Measurements from ENCODE around the gene CTNNA1. TPM values are rescaled to one million over a fixed set of nuclear protein-coding genes. Genes with fewer than 3 reads are reported as not detected.
"Not testable (repeated sequence)": the region's sequence is repeated elsewhere in the genome, so short reads cannot be mapped to it uniquely, and the experiment has no call there.

CTNNA1 gene
- total RNA-seq, 3 donors from 2014 or later, result 27.0 to 40.3 (median 32.2) TPM

DNA sequence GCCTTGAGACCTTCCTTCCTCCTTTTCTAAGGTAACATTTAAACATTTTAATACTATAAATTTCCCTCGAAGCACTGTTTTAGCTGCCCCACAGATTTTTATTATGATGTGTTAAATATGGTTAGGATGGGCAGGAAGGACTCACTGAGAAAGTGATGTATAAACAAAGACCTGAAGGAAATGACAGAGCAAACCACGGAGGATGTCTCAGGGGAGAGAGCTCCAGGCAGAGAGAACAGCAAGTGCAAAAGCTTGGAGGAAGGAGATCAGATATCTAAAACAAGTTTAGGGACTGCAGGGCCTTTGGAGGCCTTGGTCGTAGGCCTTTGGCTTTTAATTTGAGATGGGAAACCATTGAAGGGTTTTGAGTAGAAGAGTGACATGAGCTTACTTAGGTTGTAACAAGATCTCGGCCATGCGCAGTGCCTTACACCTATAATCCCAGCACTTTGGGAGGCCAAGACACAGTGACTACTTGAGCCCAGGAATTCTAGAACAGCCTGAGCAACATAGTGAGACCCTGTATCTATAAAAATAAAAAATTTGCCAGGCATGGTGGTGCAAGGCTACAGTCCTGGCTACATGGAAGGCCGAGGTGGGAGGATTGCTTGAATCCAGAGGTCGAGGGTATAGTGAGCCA is 157.4 kb downstream of the CTNNA1 start:
- H3K9me3 Mint-ChIP-seq, result no peaks in the 10 kb centered on the region
- H3K4me1 Mint-ChIP-seq (ENCODE audit: low read depth), result no peaks in the 10 kb centered on the region
- ATAC-seq, result no peak
- peaks cover 7% of the 10 kb centered on the region for H3K36me3 Mint-ChIP-seq (ENCODE audit: insufficient read depth)
- no peaks in the 10 kb centered on the region for H3K27me3 Mint-ChIP-seq (ENCODE audit: low read depth)
- no peak for DNase-seq
- H3K4me3 Mint-ChIP-seq, result no peak overlapping the region

DNA sequence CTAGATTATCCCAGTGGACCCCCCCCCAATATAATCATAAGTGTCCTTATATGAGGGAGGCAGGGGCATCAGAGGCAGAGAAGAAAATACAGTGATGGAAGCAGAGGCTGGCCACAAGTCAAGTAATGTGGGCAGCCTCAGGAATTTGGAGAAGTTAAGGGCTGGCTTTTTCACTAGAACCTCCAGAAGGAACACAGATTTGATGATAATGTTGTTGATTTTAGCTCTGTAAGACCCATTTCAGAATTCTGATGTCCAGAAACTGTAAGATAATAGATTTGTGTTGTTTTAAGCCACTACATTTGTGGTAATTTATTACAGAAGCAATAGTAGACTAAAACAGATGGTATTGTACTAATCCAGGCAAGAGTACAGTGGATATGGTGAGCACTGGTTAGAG is 158.2 kb downstream of the CTNNA1 start:
- Mint-ChIP-seq H3K27me3 (ENCODE audit: low read depth) (no peaks in the 10 kb centered on the region), H3K4me3 (no peak overlapping the region), H3K4me1 (ENCODE audit: low read depth) (no peaks in the 10 kb centered on the region), H3K9me3 (no peaks in the 10 kb centered on the region), H3K36me3 (ENCODE audit: insufficient read depth) (peaks cover 7% of the 10 kb centered on the region)
- no peak for ATAC-seq
- DNase-seq, result no peak

DNA sequence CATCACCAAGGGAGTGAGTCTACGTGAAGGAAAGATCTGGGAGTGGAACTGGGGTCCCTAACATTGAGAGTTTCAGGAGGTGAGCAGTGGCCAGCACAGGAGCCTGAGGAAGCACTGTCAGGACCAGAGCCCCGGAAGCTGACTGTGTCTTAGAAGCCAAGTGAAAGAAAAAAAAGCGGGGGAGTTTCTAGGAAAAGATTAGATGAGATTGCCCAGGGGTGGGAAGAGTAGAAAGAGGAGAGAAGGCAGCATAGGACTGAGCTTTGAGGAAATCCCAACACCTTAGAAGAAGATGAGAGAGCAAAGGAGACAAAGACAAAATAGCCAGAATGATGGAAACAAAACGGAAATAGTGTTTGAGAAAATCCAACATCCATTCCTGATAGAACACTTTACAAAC is 158.9 kb downstream of the CTNNA1 start:
- ATAC-seq, result no peak
- no peaks in the 10 kb centered on the region for H3K27me3 Mint-ChIP-seq (ENCODE audit: low read depth)
- no peaks in the 10 kb centered on the region for H3K9me3 Mint-ChIP-seq
- H3K36me3 Mint-ChIP-seq (ENCODE audit: insufficient read depth), result peaks cover 7% of the 10 kb centered on the region
- no peaks in the 10 kb centered on the region for H3K4me1 Mint-ChIP-seq (ENCODE audit: low read depth)
- DNase-seq, result no peak
- no peak overlapping the region for H3K4me3 Mint-ChIP-seq

DNA sequence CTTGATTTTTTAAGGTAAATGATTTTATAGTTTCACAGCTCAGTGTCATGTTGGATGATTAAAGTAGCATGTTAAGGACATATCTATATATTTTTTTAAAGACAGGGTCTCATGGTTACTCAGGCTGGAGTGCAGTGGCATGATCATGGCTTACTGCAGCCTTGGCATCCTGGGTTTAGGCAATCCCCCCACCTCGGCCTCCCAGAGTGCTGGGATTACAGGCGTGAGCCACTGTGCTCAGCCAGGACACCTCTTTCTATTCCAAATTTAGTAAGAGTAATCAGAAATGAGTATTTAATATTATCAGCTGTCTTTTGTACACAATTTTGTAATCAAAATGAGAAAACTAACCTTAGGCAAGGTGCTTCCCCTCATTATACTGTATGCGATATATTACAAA is 160.5 kb downstream of the CTNNA1 start:
- DNase-seq, result no peak
- H3K4me3 Mint-ChIP-seq, result no peak overlapping the region

DNA sequence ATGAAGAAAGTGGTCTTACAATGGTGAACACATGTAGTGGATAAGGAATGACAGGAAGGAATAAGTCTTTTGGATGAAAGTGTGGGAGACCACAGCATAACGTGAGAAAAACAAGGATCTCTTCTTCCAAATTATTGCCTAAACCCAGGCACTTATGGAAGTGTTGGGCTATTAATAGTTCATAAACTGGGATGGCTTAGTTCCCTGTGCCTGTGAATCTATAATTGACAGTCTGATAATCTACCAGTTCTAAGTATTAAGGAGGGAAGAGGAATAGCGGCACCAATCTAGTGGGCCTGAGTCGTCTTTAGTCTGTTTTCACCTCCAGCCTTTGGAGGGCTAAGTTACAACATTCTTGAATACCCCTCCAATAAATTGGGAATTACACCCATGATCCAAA is 161.1 kb downstream of the CTNNA1 start:
- H3K36me3 Mint-ChIP-seq (ENCODE audit: insufficient read depth), result peaks cover 7% of the 10 kb centered on the region
- no peaks in the 10 kb centered on the region for H3K4me1 Mint-ChIP-seq (ENCODE audit: low read depth)
- DNase-seq, result no peak
- H3K4me3 Mint-ChIP-seq, result no peak overlapping the region
- no peaks in the 10 kb centered on the region for H3K9me3 Mint-ChIP-seq
- no peak for ATAC-seq
- no peaks in the 10 kb centered on the region for H3K27me3 Mint-ChIP-seq (ENCODE audit: low read depth)

More for the DNA sequence above, 160.5 kb downstream of the CTNNA1 start:
- Mint-ChIP-seq H3K36me3 (ENCODE audit: insufficient read depth) (peaks cover 7% of the 10 kb centered on the region), H3K27me3 (ENCODE audit: low read depth) (no peaks in the 10 kb centered on the region), H3K4me1 (ENCODE audit: low read depth) (no peaks in the 10 kb centered on the region), H3K9me3 (no peaks in the 10 kb centered on the region)
- no peak for ATAC-seq

DNA sequence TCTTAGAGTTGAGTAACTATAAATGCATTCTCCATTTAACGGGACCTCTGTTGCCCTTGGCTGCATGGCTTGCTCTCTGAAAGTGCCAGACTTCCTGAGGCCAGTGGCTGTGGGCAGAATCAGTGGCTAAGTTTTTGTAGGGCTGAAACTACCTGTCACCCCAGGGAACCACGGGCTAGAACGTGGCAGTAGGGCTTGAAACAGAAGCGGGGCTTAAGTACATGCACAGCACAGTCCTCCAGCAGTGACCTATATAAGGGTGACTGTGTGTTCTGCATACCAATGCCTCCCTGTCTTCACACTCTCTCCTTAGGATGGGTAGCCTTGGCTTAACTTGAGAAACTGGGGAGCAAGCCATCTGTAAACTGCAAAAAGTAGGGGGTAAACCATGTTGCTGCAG is 165.5 kb downstream of the CTNNA1 start:
- peaks cover 3% of the 10 kb centered on the region for H3K36me3 Mint-ChIP-seq (ENCODE audit: insufficient read depth)
- no peak for DNase-seq
- ATAC-seq, result no peak

DNA sequence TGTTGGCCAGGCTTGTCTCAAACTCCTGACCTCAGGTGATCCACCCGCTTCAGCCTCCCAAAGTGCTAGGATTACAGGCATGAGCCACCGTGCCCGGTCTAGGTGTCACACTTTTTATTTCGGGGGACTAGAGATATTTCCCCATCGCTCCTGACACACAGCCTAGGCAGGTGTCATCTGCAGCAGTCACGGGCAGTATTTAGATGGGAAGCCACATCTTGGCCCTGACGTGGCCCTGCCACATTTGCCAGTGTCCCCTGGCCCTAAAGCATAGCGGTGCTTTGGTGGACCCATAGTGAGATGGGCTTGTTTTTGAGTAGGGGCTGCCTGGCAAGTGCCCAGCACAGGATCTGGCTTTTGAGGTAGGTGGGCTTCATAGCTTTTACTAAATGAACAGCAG is 167.0 kb downstream of the CTNNA1 start:
- H3K27me3 Mint-ChIP-seq (ENCODE audit: low read depth), result no peaks in the 10 kb centered on the region
- H3K4me3 Mint-ChIP-seq, result no peak overlapping the region
- ATAC-seq, result no peak
- H3K9me3 Mint-ChIP-seq, result no peaks in the 10 kb centered on the region
- no peaks in the 10 kb centered on the region for H3K4me1 Mint-ChIP-seq (ENCODE audit: low read depth)
- peaks cover 3% of the 10 kb centered on the region for H3K36me3 Mint-ChIP-seq (ENCODE audit: insufficient read depth)
- DNase-seq, result no peak

More for the DNA sequence above, 165.5 kb downstream of the CTNNA1 start:
- Mint-ChIP-seq H3K27me3 (ENCODE audit: low read depth) (no peaks in the 10 kb centered on the region), H3K4me1 (ENCODE audit: low read depth) (no peaks in the 10 kb centered on the region), H3K4me3 (no peak overlapping the region), H3K9me3 (no peaks in the 10 kb centered on the region)

DNA sequence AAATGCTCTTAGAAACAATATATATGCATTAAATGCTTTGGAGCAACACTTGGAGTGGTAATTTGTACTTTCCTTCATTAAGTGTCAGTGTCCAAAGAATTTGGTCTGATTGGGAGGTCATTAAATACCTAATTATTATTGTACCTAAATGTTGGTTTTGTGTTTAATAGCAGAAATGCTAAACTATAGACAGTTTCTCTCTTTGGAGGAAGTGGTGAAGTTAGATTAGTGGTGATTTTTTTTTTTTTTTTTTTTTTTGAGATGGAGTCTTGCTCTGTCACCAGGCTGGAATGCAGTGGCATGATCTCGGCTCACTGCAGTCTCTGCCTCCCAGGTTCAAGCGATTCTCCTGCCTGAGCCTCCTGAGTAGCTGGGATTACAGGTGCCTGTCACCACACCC is 168.1 kb downstream of the CTNNA1 start:
- H3K27me3 Mint-ChIP-seq (ENCODE audit: low read depth); ATAC-seq; DNase-seq; H3K9me3 Mint-ChIP-seq; H3K4me1 Mint-ChIP-seq (ENCODE audit: low read depth); H3K4me3 Mint-ChIP-seq; H3K36me3 Mint-ChIP-seq (ENCODE audit: insufficient read depth): not testable (repeated sequence)

DNA sequence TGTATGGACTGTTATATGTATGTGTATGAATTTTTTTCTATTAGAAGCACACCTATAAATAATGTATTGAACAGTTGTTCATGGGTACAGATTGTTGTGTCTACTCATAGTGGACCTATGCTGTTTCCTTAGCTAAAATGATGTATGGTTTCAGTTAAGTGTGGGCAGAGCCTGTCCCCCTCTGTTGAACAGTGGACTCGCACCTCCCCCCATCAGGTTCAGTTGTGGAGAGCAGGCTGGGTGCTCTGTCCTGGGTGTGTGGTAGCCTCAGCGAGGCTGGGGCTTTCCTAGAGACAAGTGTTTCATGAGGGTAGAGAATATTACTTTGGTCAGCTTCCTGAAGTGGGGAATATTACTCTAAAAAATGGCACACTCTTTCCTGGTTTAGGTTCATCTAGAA is 169.3 kb downstream of the CTNNA1 start:
- H3K9me3 Mint-ChIP-seq, result no peaks in the 10 kb centered on the region
- peaks cover 3% of the 10 kb centered on the region for H3K36me3 Mint-ChIP-seq (ENCODE audit: insufficient read depth)
- H3K27me3 Mint-ChIP-seq (ENCODE audit: low read depth), result no peaks in the 10 kb centered on the region
- ATAC-seq, result no peak
- H3K4me1 Mint-ChIP-seq (ENCODE audit: low read depth), result no peaks in the 10 kb centered on the region
- DNase-seq, result no peak
- H3K4me3 Mint-ChIP-seq, result no peak overlapping the region

DNA sequence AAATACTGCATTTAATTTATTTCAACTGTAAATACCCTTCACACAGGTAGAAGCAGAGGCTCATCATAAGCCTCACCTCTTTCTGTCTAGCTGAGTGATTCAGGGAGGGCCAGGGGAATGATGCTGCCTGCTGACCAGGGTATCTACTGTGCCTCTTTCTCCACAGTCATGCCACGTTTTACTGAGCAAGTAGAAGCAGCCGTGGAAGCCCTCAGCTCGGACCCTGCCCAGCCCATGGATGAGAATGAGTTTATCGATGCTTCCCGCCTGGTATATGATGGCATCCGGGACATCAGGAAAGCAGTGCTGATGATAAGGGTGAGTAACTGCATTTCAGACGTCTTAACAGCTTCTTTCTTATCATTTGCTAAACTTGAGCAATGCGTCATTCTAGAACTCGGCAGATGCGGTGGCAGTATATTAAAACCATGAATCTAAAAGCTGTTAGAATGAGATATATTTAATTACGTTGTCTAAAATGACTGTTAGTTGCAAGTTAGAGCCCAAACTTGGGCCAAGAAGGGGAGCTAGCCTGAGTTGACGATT is 171.9 kb downstream of the CTNNA1 start:
- H3K4me3 Mint-ChIP-seq, result no peak overlapping the region
- H3K27me3 Mint-ChIP-seq (ENCODE audit: low read depth), result no peaks in the 10 kb centered on the region
- ATAC-seq (no peak), DNase-seq (no peak)
- H3K9me3 Mint-ChIP-seq, result no peaks in the 10 kb centered on the region
- peaks cover 3% of the 10 kb centered on the region for H3K36me3 Mint-ChIP-seq (ENCODE audit: insufficient read depth)
- no peaks in the 10 kb centered on the region for H3K4me1 Mint-ChIP-seq (ENCODE audit: low read depth)

DNA sequence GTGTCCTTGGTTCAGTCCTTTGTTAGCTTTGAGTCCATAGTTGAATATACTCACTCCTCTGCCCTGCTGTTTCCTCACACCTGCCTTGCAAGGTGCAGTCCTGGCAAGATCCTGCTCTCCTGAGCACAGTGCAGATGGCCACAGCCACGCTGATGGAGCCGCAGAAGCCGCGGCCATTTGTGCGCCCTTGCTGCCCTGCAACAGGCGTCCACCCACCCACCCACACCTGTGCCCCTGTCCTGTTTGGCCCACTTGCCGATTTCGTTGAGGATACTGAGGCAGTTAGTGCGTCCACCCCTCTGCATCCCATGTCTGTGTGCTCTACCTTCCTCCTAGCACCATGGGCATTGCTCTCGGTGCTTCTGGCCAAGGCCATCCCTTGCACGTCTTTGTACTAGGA is 173.0 kb downstream of the CTNNA1 start:
- no peaks in the 10 kb centered on the region for H3K9me3 Mint-ChIP-seq
- H3K27me3 Mint-ChIP-seq (ENCODE audit: low read depth), result no peaks in the 10 kb centered on the region
- DNase-seq (no peak), ATAC-seq (no peak)
- peaks cover 4% of the 10 kb centered on the region for H3K36me3 Mint-ChIP-seq (ENCODE audit: insufficient read depth)
- no peaks in the 10 kb centered on the region for H3K4me1 Mint-ChIP-seq (ENCODE audit: low read depth)
- H3K4me3 Mint-ChIP-seq, result no peak overlapping the region

DNA sequence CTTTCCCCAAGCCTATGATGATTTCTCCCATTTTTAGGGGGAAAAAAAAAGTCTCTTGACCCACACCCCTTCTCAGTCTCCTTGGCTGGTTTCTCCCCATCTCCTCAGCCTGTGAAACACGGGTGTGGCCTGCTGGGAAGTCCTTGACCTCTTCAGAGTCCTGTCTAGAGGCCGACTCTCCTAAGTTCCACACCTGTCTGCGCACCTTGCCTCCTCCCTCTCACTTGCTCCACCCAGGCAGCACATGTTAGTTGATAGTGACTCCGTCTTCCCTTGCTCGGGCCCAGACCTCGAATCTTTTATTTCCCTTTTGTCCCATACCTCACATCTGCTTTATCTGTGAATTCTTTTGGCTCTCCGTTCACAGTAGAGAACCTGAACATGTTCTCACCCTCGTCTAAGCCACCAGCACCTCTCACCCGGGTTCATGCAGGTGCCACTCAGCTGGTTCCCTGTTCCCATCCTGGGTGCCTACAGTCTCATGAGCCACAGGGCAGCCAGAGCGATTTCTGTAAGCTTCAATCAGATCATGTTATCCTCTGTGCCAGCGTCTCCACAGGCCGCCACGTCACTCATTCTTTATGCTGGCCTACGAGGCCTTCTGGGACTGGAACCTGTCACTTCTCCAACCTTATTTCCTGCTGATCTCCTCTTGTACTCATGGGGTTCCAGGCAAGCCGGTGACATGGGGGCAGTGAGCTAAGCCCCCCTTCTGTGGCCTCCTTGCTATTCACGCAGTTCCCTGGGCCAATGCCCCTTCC is 173.6 kb downstream of the CTNNA1 start:
- Mint-ChIP-seq H3K27me3 (ENCODE audit: low read depth) (no peaks in the 10 kb centered on the region), H3K9me3 (no peaks in the 10 kb centered on the region), H3K4me1 (ENCODE audit: low read depth) (no peaks in the 10 kb centered on the region), H3K4me3 (no peak overlapping the region), H3K36me3 (ENCODE audit: insufficient read depth) (peaks cover 7% of the 10 kb centered on the region)
- ATAC-seq (no peak), DNase-seq (no peak)

DNA sequence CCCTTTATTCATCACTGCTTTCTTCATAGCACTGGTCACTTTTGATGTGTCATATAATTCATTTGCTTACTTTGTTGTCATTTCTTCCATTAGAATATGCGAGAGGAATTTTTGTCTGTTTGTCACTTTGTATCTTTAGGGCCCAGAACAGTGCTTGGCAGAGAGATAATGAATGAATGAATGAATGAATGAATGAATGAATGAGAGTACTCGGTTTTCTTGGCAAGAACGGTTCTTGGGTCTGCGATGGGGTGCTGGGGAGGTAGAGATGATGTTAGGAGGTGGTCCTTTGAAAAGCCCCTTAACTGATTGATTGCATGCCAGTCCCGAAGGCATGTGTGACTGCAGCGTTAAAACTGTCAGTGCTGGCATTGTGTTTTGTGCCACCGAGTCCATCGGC is 174.3 kb downstream of the CTNNA1 start:
- Mint-ChIP-seq H3K36me3 (ENCODE audit: insufficient read depth) (peaks cover 7% of the 10 kb centered on the region), H3K4me1 (ENCODE audit: low read depth) (no peaks in the 10 kb centered on the region), H3K27me3 (ENCODE audit: low read depth) (no peaks in the 10 kb centered on the region), H3K4me3 (no peak overlapping the region), H3K9me3 (no peaks in the 10 kb centered on the region)
- DNase-seq (no peak), ATAC-seq (no peak)

DNA sequence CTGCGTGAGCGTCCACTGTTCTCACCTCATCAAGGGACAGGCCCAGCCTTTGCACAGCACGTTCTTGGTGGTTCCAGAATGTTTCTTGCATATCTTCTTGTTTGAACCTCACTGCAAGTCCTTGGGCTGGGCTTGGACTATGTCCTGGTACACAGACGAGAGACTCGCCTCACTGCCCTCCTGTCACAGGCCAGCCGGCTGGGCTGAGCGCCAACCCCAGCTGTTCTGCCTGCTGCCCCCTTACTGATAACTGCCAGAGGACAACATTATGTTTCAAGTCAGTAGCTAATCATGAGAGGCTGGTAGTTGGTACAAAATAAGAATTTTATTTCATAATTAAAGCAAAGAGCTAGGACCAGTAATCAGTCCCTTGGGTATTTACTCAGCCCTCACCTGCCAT is 174.8 kb downstream of the CTNNA1 start:
- no peaks in the 10 kb centered on the region for H3K9me3 Mint-ChIP-seq
- no peak overlapping the region for H3K4me3 Mint-ChIP-seq
- H3K27me3 Mint-ChIP-seq (ENCODE audit: low read depth), result no peaks in the 10 kb centered on the region
- no peaks in the 10 kb centered on the region for H3K4me1 Mint-ChIP-seq (ENCODE audit: low read depth)
- H3K36me3 Mint-ChIP-seq (ENCODE audit: insufficient read depth), result peaks cover 10% of the 10 kb centered on the region
- DNase-seq, result no peak
- no peak for ATAC-seq

DNA sequence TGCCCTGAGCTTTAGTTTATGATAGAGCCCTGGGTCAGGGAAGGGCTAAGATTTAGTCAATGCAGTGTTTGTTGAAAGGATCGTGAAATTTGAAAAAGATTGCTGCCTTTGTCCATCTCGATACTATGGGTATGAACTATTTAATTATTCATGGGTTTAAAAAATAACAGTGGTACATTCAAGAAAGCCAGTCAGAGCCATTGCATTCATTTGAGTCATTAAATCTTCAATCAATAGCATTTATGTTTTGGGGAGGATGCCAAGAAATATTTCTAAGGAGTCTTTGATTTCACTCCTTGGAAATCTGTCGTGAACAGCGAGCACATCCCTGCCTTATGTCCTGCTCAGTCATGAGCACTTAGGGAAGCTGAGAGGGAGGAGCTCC is 176.3 kb downstream of the CTNNA1 start:
- no peaks in the 10 kb centered on the region for H3K9me3 Mint-ChIP-seq
- no peaks in the 10 kb centered on the region for H3K27me3 Mint-ChIP-seq (ENCODE audit: low read depth)
- DNase-seq, result no peak
- H3K36me3 Mint-ChIP-seq (ENCODE audit: insufficient read depth), result peaks cover 17% of the 10 kb centered on the region
- no peak overlapping the region for H3K4me3 Mint-ChIP-seq
- H3K4me1 Mint-ChIP-seq (ENCODE audit: low read depth), result no peaks in the 10 kb centered on the region
- ATAC-seq, result no peak

Measured in activated T-cell treated with anti-CD3 and anti-CD28 coated beads, Interleukin-2, amount 50 U/mL, for 4 hours (primary cell).